Stimulated activated CD4-positive, alpha-beta T cell treated with anti-CD3 and anti-CD28 coated beads, Interleukin-15, amount 100 ng/mL, for 48 hours (primary cell): ENCODE data around the gene TOLLIP.
"Not testable (repeated sequence)": the region's sequence is repeated elsewhere in the genome, so short reads cannot be mapped to it uniquely, and the experiment has no call there.

ENCODE experiments used
- DNase-seq, 2 donors: peaks; one replicate each; pipeline ENCODE4 v3.0.0-alpha.2; 2020; ENCODE audit warnings: low read depth in 2 of 2

The TOLLIP gene

GRCh38 chr11:1343391-1344055 lies 34.1 kb upstream of the TOLLIP start:
- DNase-seq, result no peak

- no peak for DNase-seq
These were observed 33.5 kb upstream of the TOLLIP start for GRCh38 chr11:1342946-1343345.

GRCh38 chr11:1341928-1342524 lies 32.6 kb upstream of the TOLLIP start:
- DNase-seq, result no peak

- DNase-seq, result not testable (repeated sequence)
These were observed 31.8 kb upstream of the TOLLIP start for GRCh38 chr11:1341226-1341625.

- no peak for DNase-seq
These were observed 30.7 kb upstream of the TOLLIP start for GRCh38 chr11:1340111-1340510.

DNA sequence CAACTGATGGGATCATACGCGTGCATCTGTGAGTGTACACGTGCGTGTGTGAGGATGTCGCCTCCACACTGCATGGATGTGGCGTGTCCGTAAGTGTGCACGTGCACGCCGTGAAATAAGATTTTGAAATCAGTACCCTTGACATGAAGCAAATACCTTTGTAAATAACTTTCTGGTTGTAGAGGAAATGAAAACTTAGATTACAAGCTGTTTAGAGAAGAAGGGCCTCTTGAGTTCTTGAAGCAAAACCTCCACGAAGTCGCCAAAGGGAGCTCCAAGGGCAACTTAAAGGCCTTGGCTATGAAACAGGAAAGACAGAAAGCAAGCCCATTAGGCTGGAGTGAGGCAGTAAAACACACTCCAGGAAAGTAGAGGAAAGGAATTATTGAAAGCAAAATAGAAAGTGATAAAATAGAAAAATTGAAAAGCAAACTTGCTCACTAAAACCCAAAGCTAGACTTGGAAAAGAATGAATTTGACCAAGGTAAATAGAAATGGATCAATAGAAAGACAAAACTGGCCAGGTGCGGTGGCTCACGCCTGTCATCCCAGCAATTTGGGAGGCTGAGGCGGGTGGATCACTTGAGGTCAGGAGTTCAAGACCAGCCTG lies 29.7 kb upstream of the TOLLIP start:
- no peak for DNase-seq

DNA sequence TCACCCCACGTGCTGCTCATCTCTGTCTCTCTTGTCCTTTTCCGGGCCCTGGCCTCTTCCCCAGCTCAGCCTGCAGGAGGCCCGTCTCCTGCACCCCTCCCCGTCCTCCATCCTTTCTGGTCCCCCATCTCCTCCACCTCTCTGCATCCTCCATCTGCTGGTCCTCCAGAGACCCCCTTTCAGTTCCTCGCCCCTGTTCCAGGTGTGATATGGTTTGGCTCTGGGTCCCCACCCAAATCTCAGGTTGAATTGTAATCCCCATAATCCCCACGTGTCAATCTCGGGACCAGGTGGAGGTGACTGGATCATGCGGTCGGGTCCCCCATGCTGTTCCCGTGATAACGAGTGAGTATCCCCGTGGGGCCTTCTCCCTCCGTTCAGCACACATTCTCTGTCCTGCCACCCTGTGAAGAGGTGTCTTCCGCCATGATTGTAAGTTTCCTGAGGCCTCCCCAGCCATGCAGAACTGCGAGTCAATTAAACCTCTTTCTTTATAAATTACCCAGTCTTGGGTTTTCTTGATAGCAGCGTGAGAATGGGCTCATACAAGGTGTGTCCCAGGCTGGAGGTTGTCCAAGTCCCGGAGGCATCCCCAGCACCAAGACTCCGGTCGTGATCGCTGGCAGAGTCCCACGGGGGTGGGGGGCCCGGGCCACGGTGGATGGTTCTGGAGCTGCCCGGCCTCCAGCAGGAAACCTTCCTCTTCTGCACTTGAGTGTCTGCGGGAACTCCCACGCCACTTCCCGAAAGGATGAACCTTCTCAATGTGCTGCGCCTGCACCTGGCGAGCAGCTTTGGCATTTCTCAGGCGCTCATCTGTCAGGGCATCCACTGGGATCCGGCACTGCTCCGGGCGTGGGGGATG lies 29.0 kb upstream of the TOLLIP start:
- DNase-seq, result no peak

- no peak for DNase-seq
These were observed 28.2 kb upstream of the TOLLIP start for GRCh38 chr11:1337647-1338007.

GRCh38 chr11:1336836-1337646 lies 27.6 kb upstream of the TOLLIP start:
- DNase-seq, result no peak

DNA sequence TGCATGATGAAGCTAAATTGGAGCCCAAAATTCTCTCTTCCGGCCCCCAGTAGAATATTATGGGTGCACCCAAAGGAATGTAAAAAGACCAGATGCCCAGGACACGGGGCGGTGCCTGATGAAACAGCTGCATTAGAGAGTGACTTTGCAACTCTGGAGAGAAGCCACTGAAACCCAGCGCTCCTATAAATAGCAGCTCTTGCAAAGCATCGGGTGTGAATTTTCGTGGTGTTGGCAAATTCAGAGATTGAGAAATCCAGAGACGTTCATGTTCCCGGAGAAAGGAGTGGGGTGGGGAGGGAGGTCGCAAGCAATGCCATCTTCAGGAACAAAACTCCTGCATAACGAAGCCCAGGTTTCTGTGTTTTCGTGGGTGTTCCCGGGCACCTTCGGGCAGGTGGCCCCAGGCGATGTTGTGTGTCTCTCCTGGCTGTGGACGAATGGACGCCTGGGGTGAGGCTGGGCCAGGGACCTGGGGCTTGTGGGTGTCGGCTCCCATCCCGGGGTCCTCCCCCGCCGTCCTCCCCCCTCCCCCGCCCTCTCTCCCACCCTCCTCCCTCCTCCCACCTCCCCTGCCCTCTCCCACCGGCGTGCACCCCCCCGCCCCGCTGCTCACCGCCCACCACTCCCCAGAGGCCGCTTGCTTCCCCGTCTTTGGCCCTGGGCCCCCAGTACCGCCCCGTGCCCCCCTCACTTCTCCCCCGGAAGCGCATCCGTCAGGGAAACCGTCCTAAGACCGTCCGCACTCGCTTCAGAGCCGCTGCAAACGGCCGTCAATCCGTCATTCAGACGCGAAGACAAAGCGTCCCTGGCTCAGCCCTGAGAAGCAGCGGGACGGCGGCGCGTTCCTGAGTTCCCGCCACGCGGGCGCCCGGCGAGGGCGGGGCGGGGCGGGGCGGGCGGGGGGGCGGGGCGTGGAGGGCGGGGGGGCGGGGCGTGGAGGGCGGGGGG lies 26.7 kb upstream of the TOLLIP start:
- peak in 1 of 2 donors; percentile 41 for DNase-seq

- DNase-seq, result no peak
These were observed 25.9 kb upstream of the TOLLIP start for GRCh38 chr11:1335264-1335810.

DNA sequence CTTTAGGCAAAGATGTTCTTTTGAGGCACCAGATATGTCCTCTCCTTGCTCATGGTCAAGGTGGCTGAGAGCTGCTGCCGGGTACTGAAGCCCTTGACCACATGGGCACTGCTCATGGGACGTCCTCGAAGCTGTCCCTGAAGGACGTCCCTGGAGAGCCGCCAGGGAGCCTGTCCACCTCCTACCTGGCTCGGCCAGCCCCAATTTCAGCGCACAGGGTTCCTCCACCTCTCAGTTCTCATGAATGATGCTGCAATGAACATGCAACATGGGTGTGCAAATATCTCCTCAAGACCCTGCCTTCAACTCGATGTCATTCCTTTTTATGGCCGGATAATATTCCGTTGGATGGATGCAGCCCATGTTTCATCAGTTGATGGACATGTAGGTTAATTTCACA lies 24.4 kb upstream of the TOLLIP start:
- DNase-seq, result no peak

- DNase-seq, result no peak
These were observed 23.8 kb upstream of the TOLLIP start for GRCh38 chr11:1333091-1333772.

- DNase-seq, result no peak
These were observed 21.0 kb upstream of the TOLLIP start for GRCh38 chr11:1330473-1330872.

DNA sequence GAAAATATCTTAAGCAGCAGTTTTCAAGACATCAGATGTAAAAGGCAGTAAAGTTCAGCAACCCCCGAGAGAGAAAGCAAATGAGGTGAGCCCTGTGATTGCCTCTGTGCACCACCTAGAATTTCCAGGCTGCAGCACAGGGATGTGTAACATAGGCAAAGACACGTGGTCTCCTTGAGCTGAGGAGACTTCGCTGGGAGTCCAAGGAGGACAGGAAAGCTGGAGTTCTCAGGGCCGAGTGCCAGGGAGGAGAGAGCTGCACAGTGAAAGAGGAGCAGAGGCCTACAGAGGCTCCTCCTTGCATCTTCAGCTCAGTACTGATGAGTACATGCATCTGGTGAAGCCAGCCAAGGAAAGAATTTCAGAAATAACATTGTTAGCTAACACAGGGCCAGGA lies 17.6 kb upstream of the TOLLIP start:
- no peak for DNase-seq

- no peak for DNase-seq
These were observed 17.1 kb upstream of the TOLLIP start for GRCh38 chr11:1326435-1327063.

- no peak for DNase-seq
These were observed 14.3 kb upstream of the TOLLIP start for GRCh38 chr11:1323774-1324173.

DNA sequence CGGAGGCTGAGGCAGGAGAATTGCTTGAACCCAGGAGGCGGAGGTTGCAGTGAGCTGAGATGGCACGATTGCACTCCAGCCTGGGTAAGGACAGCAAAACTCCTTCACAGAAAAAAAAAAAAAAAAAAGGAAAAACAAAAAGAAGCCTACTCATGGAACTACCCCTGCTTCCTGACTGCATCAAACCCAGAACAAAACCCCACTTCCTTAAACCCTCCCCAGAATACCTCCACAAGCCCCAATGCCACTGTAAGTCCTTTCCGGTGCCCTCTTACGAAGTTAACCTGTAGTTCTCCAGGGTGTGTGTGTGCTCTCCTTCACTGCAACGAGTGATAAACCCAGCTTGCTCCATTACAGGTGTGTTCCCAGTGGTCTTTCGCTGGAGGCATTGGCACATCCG lies 8.6 kb upstream of the TOLLIP start:
- no peak for DNase-seq

- DNase-seq, result no peak
These were observed 8.0 kb upstream of the TOLLIP start for GRCh38 chr11:1317432-1317831.
